Rectal smooth muscle tissue (tissue), 1 donor: Measurements from ENCODE around the gene NFAM1.

Experiments used
- H3K27ac ChIP-seq: one replicate; pipeline ENCODE4 v1.7.0; 2013; ENCODE audit warnings: low read depth, low read length, inconsistent platforms
- H3K27me3 ChIP-seq: one replicate; pipeline ENCODE4 v1.7.0; 2013; ENCODE audit warnings: low read length; ENCODE audit not compliant: control insufficient read depth, insufficient read depth
- H3K36me3 ChIP-seq: one replicate; pipeline ENCODE4 v1.7.0; 2013; ENCODE audit warnings: low read length; ENCODE audit not compliant: control insufficient read depth, insufficient read depth
- H3K4me1 ChIP-seq: one replicate; pipeline ENCODE4 v1.7.0; 2013; ENCODE audit warnings: low read length; ENCODE audit not compliant: control insufficient read depth, insufficient read depth
- H3K4me3 ChIP-seq: one replicate; pipeline ENCODE4 v1.7.0; 2013; ENCODE audit warnings: low read length
- H3K9ac ChIP-seq: one replicate; pipeline ENCODE4 v1.7.0; 2013; ENCODE audit warnings: low read length

Gene NFAM1

DNA sequence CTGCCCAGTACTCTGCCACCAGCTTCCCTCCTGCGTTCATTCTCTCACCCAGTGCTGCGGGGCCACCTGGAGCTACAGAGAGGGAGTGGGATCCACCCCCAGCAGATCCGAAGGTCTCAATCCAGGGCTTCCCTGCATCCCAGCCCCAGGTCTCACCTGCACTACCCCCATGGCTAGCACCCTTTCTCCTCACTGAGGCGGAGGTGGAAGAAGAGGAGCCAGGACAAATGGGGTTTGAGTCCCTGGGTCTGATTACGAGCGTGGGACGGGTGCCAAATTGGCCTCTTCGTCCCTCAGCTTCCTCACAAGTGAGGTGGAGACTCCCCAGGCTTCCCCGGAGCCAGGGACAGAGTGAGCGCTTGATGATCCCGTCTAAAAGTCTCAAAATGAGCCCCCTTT, 64.2 kb downstream of the NFAM1 start:
- no peaks in the 10 kb centered on the region for H3K27me3 ChIP-seq
- peak overlapping the region; percentile 27 for H3K27ac ChIP-seq
- H3K9ac ChIP-seq, result peak overlapping the region; percentile 3
- peaks cover 14% of the 10 kb centered on the region for H3K4me1 ChIP-seq
- peak overlapping the region; percentile 64 for H3K4me3 ChIP-seq
- no peaks in the 10 kb centered on the region for H3K36me3 ChIP-seq

DNA sequence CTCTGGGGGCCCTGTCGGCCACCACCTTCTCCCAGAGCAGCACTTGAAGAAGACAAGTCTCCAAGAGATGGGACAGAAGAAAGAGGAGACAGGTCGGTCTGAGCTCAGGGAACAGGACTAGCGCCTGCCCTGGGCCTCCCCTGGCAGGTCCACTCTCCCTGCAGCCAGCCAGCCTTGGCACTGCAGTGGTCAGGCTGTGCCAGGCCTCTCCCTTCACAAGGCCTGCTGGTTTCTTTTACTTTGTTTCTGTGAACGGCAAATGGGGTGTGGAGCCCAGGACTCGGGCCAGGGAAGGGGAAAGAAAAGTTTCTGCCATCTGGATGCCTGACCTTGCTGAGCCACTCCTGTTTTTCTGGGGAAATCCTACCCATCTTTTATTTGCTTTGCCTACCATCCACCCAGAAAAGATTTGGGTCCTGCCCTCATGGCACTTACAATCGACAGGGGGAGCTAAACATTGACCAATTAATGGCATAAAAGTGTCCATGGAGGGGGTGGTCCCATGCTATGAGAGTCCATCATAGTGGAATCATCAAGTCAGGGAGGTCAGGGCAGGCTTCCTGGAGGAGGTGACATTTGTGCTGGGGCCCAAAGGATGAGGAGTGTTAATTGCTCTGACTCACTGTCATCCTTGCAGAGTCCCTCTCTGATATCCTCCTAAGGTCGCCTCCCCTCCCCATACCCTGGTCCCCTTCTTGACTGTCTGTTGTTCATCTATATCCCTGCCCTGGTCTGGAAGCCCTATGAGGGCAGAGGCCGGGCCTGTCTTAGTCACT, 65.2 kb downstream of the NFAM1 start:
- Histone ChIP-seq H3K36me3 (no peaks in the 10 kb centered on the region), H3K4me3 (no peak overlapping the region), H3K27me3 (no peaks in the 10 kb centered on the region), H3K9ac (no peak overlapping the region), H3K4me1 (peaks cover 14% of the 10 kb centered on the region), H3K27ac (peak overlapping the region; percentile 74)

DNA sequence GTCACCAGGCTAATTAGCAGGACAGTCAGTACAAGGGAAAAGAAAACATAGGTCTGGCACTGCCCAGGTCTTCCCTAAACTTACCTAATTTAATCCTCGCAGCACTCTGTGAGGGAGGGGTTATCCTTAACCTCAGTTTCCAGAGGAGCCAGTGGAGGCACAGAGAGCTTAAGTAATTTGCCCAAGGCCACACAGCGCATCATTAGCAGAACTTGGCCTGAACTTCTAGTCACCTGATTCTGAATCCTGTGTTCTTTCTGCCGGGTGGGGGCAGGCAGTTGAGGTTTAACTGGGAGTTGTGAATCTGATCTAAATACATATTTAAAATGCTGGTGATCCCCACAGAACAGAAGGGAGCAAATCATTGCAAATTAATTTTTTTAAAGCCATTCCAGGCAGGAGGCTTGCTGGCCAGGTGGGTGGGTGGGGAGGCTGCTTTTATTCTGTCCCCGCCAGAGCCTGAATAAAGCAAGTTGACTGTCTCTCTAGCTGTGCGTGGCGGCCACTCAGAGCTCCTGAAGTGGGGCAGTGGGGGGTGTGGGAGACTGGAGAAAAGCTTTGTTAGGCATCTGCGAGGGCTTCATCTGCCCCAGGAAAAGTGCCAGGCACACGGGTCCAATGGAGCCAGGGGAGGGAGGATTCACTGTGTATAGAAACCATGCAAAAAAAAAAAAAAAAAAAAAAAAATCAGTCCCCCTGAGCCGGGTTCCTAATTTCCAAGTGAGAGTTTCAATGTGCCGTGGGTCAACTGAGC, 66.1 kb downstream of the NFAM1 start:
- Histone ChIP-seq H3K27ac (peak overlapping the region; percentile 74), H3K27me3 (no peaks in the 10 kb centered on the region), H3K36me3 (no peaks in the 10 kb centered on the region), H3K4me1 (peaks cover 14% of the 10 kb centered on the region), H3K9ac (no peak overlapping the region), H3K4me3 (no peak overlapping the region)

DNA sequence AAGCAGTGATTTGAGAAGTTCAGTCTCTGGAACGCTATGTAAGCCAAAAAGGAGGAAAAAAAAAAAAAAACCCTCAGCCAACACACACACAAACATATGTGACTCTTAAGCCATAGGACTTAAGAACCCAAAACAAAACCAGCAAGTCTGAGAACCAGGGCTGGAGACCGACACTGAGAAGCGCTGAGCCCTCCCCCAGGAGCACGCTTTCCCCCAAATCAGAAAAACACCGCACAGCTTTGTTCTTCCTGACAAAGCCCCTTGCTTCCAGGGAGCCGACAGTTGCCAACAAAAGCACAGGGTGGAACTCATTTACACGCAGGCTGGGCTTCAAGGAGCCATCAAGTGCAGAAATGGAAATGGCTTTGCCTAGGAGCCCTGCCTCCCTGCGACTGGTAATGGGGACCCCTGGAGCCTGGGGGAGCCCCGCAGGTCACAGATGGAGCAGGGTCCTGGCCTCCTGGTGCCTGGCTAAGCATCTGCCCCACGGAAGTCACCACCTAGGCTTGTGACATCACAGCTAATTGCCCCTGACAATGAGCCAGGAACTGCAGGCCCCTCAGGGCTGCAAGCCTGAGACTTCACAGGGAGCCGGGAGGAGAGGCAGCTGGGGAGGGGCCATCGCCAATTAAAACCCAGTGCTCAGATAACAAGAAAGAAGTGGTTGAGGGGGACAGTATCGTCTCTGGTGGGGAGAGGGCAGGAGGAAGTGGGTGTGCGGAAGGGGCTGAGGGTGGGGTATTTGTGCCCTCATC, 66.9 kb downstream of the NFAM1 start:
- Histone ChIP-seq H3K36me3 (no peaks in the 10 kb centered on the region), H3K27me3 (no peaks in the 10 kb centered on the region), H3K4me3 (peak overlapping the region; percentile 9), H3K4me1 (peaks cover 14% of the 10 kb centered on the region), H3K9ac (no peak overlapping the region), H3K27ac (peak overlapping the region; percentile 74)

DNA sequence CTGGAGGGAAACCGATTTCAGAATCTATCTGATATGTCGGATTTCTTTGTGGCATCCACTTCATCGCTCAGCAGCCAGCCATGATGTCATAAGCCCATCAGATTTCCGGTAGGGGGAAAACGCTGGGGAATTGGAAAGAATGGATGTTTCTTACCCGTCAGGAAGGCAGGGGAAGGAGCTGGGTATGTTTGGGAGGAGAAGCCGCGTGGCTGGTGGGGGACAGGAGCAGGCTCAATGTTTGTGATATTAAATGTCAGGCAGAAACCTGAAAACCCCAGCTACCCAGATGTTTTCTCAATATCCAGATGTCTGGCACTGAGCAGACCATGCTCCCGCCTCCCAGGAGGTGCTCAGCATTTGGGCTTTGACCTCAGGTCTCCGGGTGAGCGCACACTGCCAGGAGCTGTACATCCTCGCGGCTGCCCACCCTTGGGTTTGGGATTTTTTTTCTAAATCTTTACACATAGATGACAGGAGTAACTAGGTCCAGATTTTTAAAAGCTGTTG, 67.5 kb downstream of the NFAM1 start:
- H3K36me3 ChIP-seq, result no peaks in the 10 kb centered on the region
- no peak overlapping the region for H3K4me3 ChIP-seq
- H3K27me3 ChIP-seq, result no peaks in the 10 kb centered on the region
- H3K4me1 ChIP-seq, result peaks cover 14% of the 10 kb centered on the region
- peak overlapping the region; percentile 74 for H3K27ac ChIP-seq
- no peak overlapping the region for H3K9ac ChIP-seq

DNA sequence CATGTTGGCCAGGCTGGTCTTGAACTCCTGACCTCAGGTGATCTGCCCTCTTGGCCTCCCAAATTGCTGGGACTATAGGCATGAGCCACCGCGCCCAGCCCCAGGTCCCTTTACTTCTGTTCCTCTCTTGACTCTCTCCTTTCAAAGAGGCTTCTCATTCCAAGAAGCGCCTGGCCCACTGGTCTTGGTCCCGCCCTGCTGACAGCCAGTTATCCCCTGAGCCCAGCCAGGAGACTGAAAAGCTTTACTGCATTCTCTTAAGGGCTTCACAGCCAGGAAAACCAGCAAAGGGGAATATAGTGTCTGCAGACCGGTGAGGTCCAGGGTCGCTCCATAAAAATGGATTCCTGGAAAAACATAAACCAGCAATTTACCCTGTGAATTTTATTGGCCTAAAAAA, 68.3 kb downstream of the NFAM1 start:
- Histone ChIP-seq H3K4me1 (peaks cover 12% of the 10 kb centered on the region), H3K36me3 (no peaks in the 10 kb centered on the region), H3K9ac (no peak overlapping the region), H3K27me3 (no peaks in the 10 kb centered on the region), H3K27ac (no peak overlapping the region), H3K4me3 (no peak overlapping the region)

DNA sequence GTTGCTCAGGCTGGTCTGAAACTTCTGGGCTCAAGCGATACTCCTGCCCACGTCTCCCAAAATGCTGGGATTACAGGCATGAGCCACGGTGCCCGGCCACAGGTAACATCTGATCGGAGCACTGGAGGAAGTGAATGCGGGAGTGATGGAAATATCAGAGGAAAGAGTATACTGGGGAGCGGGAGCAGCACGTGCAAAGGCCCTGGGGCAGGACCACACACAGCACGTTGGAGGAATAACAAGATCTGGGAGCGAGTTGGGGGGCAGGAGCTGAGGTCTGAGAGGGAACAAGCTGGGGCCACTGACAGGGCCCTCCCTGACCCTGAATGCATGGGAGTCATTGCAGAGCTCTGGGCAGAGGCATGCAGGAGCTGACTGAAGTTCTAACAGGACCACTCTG, 70.7 kb downstream of the NFAM1 start:
- H3K36me3 ChIP-seq, result no peaks in the 10 kb centered on the region
- H3K27me3 ChIP-seq, result no peaks in the 10 kb centered on the region
- H3K4me3 ChIP-seq, result no peak overlapping the region
- H3K4me1 ChIP-seq, result peaks cover 14% of the 10 kb centered on the region
- H3K27ac ChIP-seq, result no peak overlapping the region
- H3K9ac ChIP-seq, result no peak overlapping the region

DNA sequence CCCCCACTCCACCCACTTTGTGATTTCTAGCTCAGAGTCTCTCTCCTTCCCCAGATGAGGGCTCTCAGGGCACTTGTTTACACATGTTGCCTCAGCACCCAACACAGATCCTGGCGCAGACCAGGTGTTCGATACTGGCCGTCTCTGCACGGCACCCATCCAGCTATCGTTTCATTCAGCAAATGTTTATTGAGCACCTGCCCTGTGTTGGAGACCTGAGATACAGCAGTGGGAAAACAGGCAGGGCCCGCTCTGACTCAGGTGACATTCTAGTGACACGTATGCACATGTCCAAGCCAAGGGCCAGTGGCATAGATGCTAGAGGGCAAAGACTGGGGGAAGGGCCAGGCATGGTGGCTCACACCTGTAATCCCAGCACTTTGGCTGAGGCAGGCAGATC, 71.9 kb downstream of the NFAM1 start:
- H3K4me3 ChIP-seq, result no peak overlapping the region
- H3K9ac ChIP-seq, result no peak overlapping the region
- H3K27ac ChIP-seq, result no peak overlapping the region
- peaks cover 5% of the 10 kb centered on the region for H3K4me1 ChIP-seq
- H3K27me3 ChIP-seq, result no peaks in the 10 kb centered on the region
- H3K36me3 ChIP-seq, result no peaks in the 10 kb centered on the region

DNA sequence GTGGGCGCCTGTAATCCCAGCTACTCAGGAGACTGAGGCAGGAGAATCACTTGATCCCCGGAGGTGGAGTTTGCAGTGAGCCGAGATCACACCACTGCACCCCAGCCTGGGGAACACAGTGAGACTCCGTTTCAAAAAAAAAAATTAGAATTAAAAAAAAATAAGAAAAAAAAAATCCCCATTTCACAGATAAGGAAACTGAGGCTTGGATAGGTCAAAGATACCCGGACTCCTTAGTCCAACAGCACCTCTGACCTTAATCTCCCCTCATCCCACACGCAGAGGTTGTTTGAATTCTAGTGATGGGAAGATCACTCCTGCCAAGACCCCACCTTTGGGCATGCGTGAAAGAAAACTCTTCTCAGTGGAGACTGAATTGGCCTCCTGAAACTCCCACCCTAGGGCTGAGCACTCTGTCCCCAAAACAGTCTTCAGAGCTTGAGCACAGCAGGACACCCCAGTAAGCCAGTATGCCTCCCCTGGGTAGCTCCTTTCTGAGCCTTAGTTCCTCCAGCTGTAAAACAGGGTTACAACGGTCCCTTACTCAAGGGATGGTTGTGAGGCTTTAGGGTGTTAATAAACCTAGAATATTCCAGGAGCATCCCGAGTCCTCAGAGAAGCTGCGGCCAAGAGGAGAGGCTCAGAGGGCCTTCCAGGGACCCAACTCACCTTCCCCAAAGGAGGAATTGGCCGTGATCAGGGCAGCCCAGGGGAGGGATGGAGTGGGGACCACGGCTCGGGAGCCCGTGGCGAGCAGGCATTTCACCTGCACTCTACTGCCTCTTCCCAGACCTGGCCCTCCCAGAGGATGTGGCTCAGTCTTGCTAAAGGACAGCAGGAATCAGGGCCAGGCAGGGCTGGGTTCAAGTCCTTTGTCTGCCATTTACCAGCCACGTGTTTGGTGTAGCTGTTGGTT, 73.3 kb downstream of the NFAM1 start:
- no peaks in the 10 kb centered on the region for H3K36me3 ChIP-seq
- H3K4me3 ChIP-seq, result no peak overlapping the region
- no peak overlapping the region for H3K9ac ChIP-seq
- no peaks in the 10 kb centered on the region for H3K27me3 ChIP-seq
- peaks cover 2% of the 10 kb centered on the region for H3K4me1 ChIP-seq
- H3K27ac ChIP-seq, result no peak overlapping the region

DNA sequence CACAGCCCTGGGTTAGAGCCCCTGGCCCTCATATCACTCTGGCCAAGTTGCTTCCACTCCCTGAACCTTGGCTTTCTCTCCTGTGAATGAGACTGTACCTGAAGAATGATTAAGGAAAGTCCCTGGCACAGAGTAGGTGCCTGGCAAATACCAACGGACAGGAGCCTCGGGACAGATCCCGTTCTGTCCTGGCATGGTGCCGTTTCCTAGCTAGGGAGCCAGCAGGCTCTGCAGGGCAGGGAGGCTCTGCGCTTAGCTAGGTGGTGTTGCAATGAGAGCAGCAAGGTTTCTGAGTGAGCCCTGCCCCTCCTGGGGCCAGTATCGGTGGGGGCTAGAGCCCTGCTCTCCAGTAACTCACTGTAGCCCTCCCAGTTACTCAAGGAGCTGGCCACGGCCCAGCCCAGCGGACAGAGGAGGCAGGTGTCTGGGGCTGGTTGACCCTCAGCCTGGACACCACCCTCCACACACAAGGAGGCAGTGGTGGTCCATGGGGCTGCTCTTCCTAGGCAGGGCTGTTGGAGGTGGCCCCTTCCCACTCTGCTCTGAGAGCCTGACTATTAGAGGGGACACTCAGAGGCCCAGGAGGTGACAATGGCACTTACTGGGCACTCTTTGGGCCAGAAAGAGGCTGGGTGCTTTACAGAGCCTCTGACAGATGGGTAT, 74.4 kb downstream of the NFAM1 start:
- Histone ChIP-seq H3K4me3 (no peak overlapping the region), H3K9ac (no peak overlapping the region), H3K4me1 (peaks cover 2% of the 10 kb centered on the region), H3K36me3 (no peaks in the 10 kb centered on the region), H3K27ac (no peak overlapping the region), H3K27me3 (no peaks in the 10 kb centered on the region)

DNA sequence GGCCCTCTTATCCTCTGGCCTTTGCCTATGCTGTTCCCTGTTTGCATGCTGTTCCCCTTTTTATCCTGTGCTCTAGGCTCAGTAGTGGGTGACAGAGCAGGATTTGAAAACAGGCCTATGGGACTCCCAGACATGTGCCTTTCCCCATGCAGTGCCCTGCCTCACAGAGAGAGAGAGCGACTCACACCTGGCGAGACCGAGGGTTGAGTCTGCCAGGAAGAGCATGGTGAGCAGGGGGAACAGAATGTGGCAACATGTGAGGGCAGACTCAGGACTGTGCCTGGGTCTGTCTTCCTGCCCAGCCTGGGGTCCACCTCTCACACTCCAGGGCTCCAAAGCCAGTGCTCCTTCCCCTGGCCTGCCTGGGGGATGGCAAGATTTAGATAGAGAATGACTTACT, 75.0 kb downstream of the NFAM1 start:
- Histone ChIP-seq H3K27ac (no peak overlapping the region), H3K4me1 (peaks cover 2% of the 10 kb centered on the region), H3K36me3 (no peaks in the 10 kb centered on the region), H3K27me3 (no peaks in the 10 kb centered on the region), H3K9ac (no peak overlapping the region), H3K4me3 (no peak overlapping the region)
